ENCODE data around the gene ORM2. TPM values are rescaled to one million over a fixed set of nuclear protein-coding genes. Genes with fewer than 3 reads are reported as not detected.

Gene ORM2
- polyA plus RNA-seq, 3 donors = 0.30 to 0.33 TPM; not detected in 1

- Histone ChIP-seq H3K36me3 (replicated peaks in 1 of 2; ENCODE audit: control insufficient read depth in 1 of 2, insufficient read depth in 2 of 2, low read length in 2 of 2) (peaks cover 60 to 82% of the 10 kb centered on the region in 2 donors), H3K4me2 (replicated peaks; ENCODE audit: extremely low read depth, low read length, poor library complexity, severe bottlenecking) (peak overlapping the region; percentile 68), H3K9ac (ENCODE audit: insufficient read depth, low read length, poor library complexity, severe bottlenecking) (peak overlapping the region; percentile 51), H3K4me1 (ENCODE audit: control insufficient read depth in 1 of 2, insufficient read depth in 2 of 2, low read length in 2 of 2) (peaks cover 96 to 98% of the 10 kb centered on the region in 2 donors), H3K27ac (ENCODE audit: low read depth in 1 of 2, low read length in 2 of 2) (peak overlapping the region; percentile 85 to 86), H2AFZ (ENCODE audit: insufficient read depth, low read depth, low read length, poor library complexity, severe bottlenecking) (no peak overlapping the region), H3K27me3 (ENCODE audit: control insufficient read depth in 2 of 2, insufficient read depth in 2 of 2, low read length in 2 of 2) (no peaks in the 10 kb centered on the region), H3K79me2 (ENCODE audit: insufficient read depth, low read length) (peaks cover 80% of the 10 kb centered on the region), H3K9me3 (replicated peaks in 1 of 2; ENCODE audit: control insufficient read depth in 1 of 2, insufficient read depth in 1 of 2, low read length in 2 of 2) (no peaks in the 10 kb centered on the region), H4K20me1 (ENCODE audit: insufficient read depth, low read length) (peaks cover 12% of the 10 kb centered on the region), H3K4me3 (replicated peaks in 1 of 3; ENCODE audit: low read depth in 2 of 3, low read length in 3 of 3) (peak overlapping the region in 2 of 3 experiments; percentile 7 to 66)
- peaks cover 77 to 84% of the 10 kb centered on the region in 2 donors for H3K36me3 Mint-ChIP-seq
- H3K4me1 Mint-ChIP-seq = peaks cover 89% of the 10 kb centered on the region
- WGBS (ENCODE audit: insufficient coverage) = 0% methylated on average over 3 of the region's 14 CpGs
- H3K27me3 Mint-ChIP-seq (ENCODE audit: low read depth in 3 of 3) = no peaks in the 10 kb centered on the region
- peaks cover 0 to 2% (median 0%) of the 10 kb centered on the region in 7 donors for H3K9me3 Mint-ChIP-seq
- intact Hi-C loops (cut with micrococcal nuclease) = loop anchor here in 1 of 2 donors (2.0 kb wide), 1 partner anchor 15 kb away; the partner anchor contains the start of gene AKNA
- H3K27ac Mint-ChIP-seq = peak overlapping the region; percentile 97 to 99 (median 98)
- peak; percentile 55 to 84 (median 78) for DNase-seq
- TF ChIP-seq CTCF (IDR thresholded peaks at IDR 0.05) = no peak
- H3K4me3 Mint-ChIP-seq = peak overlapping the region; percentile 59 to 83
Measured at GRCh38 chr9:114371973-114372917, 42.6 kb downstream of the ORM2 start.

GRCh38 chr9:114372921-114373448, 43.3 kb downstream of the ORM2 start:
- Histone ChIP-seq H3K4me2 (replicated peaks; ENCODE audit: extremely low read depth, low read length, poor library complexity, severe bottlenecking) (peak overlapping the region; percentile 68), H3K9ac (ENCODE audit: insufficient read depth, low read length, poor library complexity, severe bottlenecking) (peak overlapping the region; percentile 51), H3K4me3 (replicated peaks in 1 of 3; ENCODE audit: low read depth in 2 of 3, low read length in 3 of 3) (peak overlapping the region in 2 of 3 experiments; percentile 7 to 66), H2AFZ (ENCODE audit: insufficient read depth, low read depth, low read length, poor library complexity, severe bottlenecking) (no peak overlapping the region), H3K4me1 (ENCODE audit: control insufficient read depth in 1 of 2, insufficient read depth in 2 of 2, low read length in 2 of 2) (peaks cover 94 to 98% of the 10 kb centered on the region in 2 donors), H3K79me2 (ENCODE audit: insufficient read depth, low read length) (peaks cover 85% of the 10 kb centered on the region), H4K20me1 (ENCODE audit: insufficient read depth, low read length) (peaks cover 20% of the 10 kb centered on the region), H3K27me3 (ENCODE audit: control insufficient read depth in 2 of 2, insufficient read depth in 2 of 2, low read length in 2 of 2) (no peaks in the 10 kb centered on the region), H3K9me3 (replicated peaks in 1 of 2; ENCODE audit: control insufficient read depth in 1 of 2, insufficient read depth in 1 of 2, low read length in 2 of 2) (no peaks in the 10 kb centered on the region), H3K36me3 (replicated peaks in 1 of 2; ENCODE audit: control insufficient read depth in 1 of 2, insufficient read depth in 2 of 2, low read length in 2 of 2) (peaks cover 60 to 82% of the 10 kb centered on the region in 2 donors), H3K27ac (ENCODE audit: low read depth in 1 of 2, low read length in 2 of 2) (peak overlapping the region; percentile 85 to 86)
- Mint-ChIP-seq H3K4me1 (peaks cover 89% of the 10 kb centered on the region), H3K27me3 (ENCODE audit: low read depth in 3 of 3) (no peaks in the 10 kb centered on the region), H3K9me3 (peaks cover 0 to 2% (median 0%) of the 10 kb centered on the region in 7 donors), H3K36me3 (peaks cover 77 to 84% of the 10 kb centered on the region in 2 donors), H3K4me3 (peak overlapping the region; percentile 69 to 88), H3K27ac (peak overlapping the region; percentile 97 to 99 (median 98))
- intact Hi-C loops (cut with micrococcal nuclease) = loop anchor here in 1 of 2 donors (2.0 kb wide), 1 partner anchor 14 kb away; the partner anchor contains the start of gene AKNA
- no CpG with 5 or more reads among the region's 9 CpGs for WGBS (ENCODE audit: insufficient coverage)
- DNase-seq = peak; percentile 89 to 95 (median 93)
- TF ChIP-seq CTCF (IDR thresholded peaks at IDR 0.05) = no peak

Measured in CD14-positive monocyte (primary cell).